Suprapubic skin (tissue), 4 donors: ENCODE results near the gene PLCB1. TPM values are rescaled to one million over a fixed set of nuclear protein-coding genes. Genes with fewer than 3 reads are reported as not detected.

Experiments
- DNase-seq, 2 donors: peaks; one replicate each; pipeline ENCODE4 v3.0.0-alpha.2; 2019; ENCODE audit warnings: low spot score in 2 of 2
- H3K27ac ChIP-seq: fragments of 200-600 bp; sonication (generic); one replicate; pipeline ENCODE4 v1.5.1; 2019
- H3K27me3 ChIP-seq: fragments of 200-600 bp; sonication (generic); one replicate; pipeline ENCODE4 v1.5.1; 2019
- H3K36me3 ChIP-seq: fragments of 200-600 bp; sonication (generic); one replicate; pipeline ENCODE4 v1.5.1; 2019
- H3K4me1 ChIP-seq: fragments of 200-600 bp; sonication (generic); one replicate; pipeline ENCODE4 v1.5.1; 2019
- H3K4me3 ChIP-seq: fragments of 200-600 bp; sonication (generic); one replicate; pipeline ENCODE4 v1.5.1; 2019; ENCODE audit warnings: mild to moderate bottlenecking
- H3K9me3 ChIP-seq: fragments of 200-600 bp; sonication (generic); one replicate; pipeline ENCODE4 v1.5.1; 2019
- CTCF ChIP-seq, 2 donors: fragments of 200-600 bp in 1 of 2; fragments of 450-650 bp in 1 of 2; sonication (generic) in 1 of 2; IDR thresholded peaks; one replicate each; pipeline ENCODE4 v1.5.1; 2016 to 2019; ENCODE audit warnings: antibody characterized with exemption in 2 of 2, mild to moderate bottlenecking in 1 of 2, moderate library complexity in 1 of 2
- EP300 ChIP-seq: sonication (generic); formaldehyde crosslinking; IDR thresholded peaks from one replicate; pipeline ENCODE4 v1.6.1; 2017; ENCODE audit warnings: antibody characterized with exemption
- POLR2A ChIP-seq, 2 donors: fragments of 450-650 bp; IDR thresholded peaks; one replicate each; pipeline ENCODE4 v1.6.1; 2017; ENCODE audit warnings: antibody characterized with exemption in 2 of 2, mild to moderate bottlenecking in 2 of 2, moderate library complexity in 2 of 2
- POLR2AphosphoS5 ChIP-seq, 3 donors: sonication (generic); formaldehyde crosslinking; IDR thresholded peaks; one replicate each; pipeline ENCODE4 v1.6.1; 2017; ENCODE audit warnings: antibody characterized with exemption in 3 of 3
- WGBS: methylation state at CpG from one replicate; pipeline ENCODE4 v1.1.5; 2018; 5-methylcytosine and 5-hydroxymethylcytosine counted together
- total RNA-seq, 4 donors: library from RNA; depleted of rRNA; stranded (reverse); fragments of >200 nt; gene quantifications; one replicate each; pipeline ENCODE4 v1.1.0, GENCODE V29; 2016

The PLCB1 gene
- total RNA-seq, 4 donors from 2014 or later: 3.9 to 15.6 (median 6.7) TPM

- no peak for DNase-seq
- no peaks in the 10 kb centered on the region for H3K4me1 ChIP-seq
- H3K9me3 ChIP-seq: no peaks in the 10 kb centered on the region
- WGBS: 98% methylated on average over 5 of the region's 5 CpGs
- H3K27ac ChIP-seq: no peak overlapping the region
- TF ChIP-seq POLR2AphosphoS5 (IDR thresholded peaks at IDR 0.05) (no peak), POLR2A (IDR thresholded peaks at IDR 0.05) (no peak), EP300 (no peak), CTCF (IDR thresholded peaks at IDR 0.05) (no peak)
- no peaks in the 10 kb centered on the region for H3K27me3 ChIP-seq
- no peaks in the 10 kb centered on the region for H3K36me3 ChIP-seq
- no peak overlapping the region for H3K4me3 ChIP-seq
Observed at GRCh38 chr20:8438748-8439147, 306.7 kb downstream of the PLCB1 start.

- Histone ChIP-seq H3K9me3 (no peaks in the 10 kb centered on the region), H3K27me3 (no peaks in the 10 kb centered on the region), H3K4me3 (no peak overlapping the region), H3K4me1 (no peaks in the 10 kb centered on the region), H3K36me3 (no peaks in the 10 kb centered on the region), H3K27ac (no peak overlapping the region)
- no peak for TF ChIP-seq POLR2AphosphoS5 (IDR thresholded peaks at IDR 0.05)
- TF ChIP-seq CTCF (IDR thresholded peaks at IDR 0.05): no peak
- TF ChIP-seq EP300: no peak
- TF ChIP-seq POLR2A (IDR thresholded peaks at IDR 0.05): no peak
- WGBS: 80% methylated on average over 2 of the region's 2 CpGs
- DNase-seq: no peak
Observed at GRCh38 chr20:8443464-8444072, 311.5 kb downstream of the PLCB1 start.

- 88% methylated on average over 3 of the region's 3 CpGs for whole genome bisulfite sequencing
- H3K4me1 ChIP-seq: no peaks in the 10 kb centered on the region
- H3K27ac ChIP-seq: no peak overlapping the region
- no peak for DNase-seq
- H3K36me3 ChIP-seq: no peaks in the 10 kb centered on the region
- H3K4me3 ChIP-seq: no peak overlapping the region
- TF ChIP-seq CTCF (IDR thresholded peaks at IDR 0.05) (no peak), POLR2A (IDR thresholded peaks at IDR 0.05) (no peak), POLR2AphosphoS5 (IDR thresholded peaks at IDR 0.05) (no peak), EP300 (no peak)
- H3K27me3 ChIP-seq: no peaks in the 10 kb centered on the region
- no peaks in the 10 kb centered on the region for H3K9me3 ChIP-seq
Observed at GRCh38 chr20:8447262-8448120, 315.4 kb downstream of the PLCB1 start.

GRCh38 chr20:8449123-8449522, 317.1 kb downstream of the PLCB1 start:
- no peaks in the 10 kb centered on the region for H3K9me3 ChIP-seq
- H3K36me3 ChIP-seq: no peaks in the 10 kb centered on the region
- WGBS: 79% methylated on average over 5 of the region's 5 CpGs
- no peak overlapping the region for H3K4me3 ChIP-seq
- no peaks in the 10 kb centered on the region for H3K27me3 ChIP-seq
- TF ChIP-seq EP300 (no peak), CTCF (IDR thresholded peaks at IDR 0.05) (no peak), POLR2AphosphoS5 (IDR thresholded peaks at IDR 0.05) (no peak), POLR2A (IDR thresholded peaks at IDR 0.05) (no peak)
- DNase-seq: no peak
- no peak overlapping the region for H3K27ac ChIP-seq
- no peaks in the 10 kb centered on the region for H3K4me1 ChIP-seq

GRCh38 chr20:8454137-8454712, 322.2 kb downstream of the PLCB1 start:
- Histone ChIP-seq H3K4me3 (no peak overlapping the region), H3K36me3 (no peaks in the 10 kb centered on the region), H3K4me1 (no peaks in the 10 kb centered on the region), H3K27ac (no peak overlapping the region), H3K27me3 (no peaks in the 10 kb centered on the region), H3K9me3 (no peaks in the 10 kb centered on the region)
- no peak for DNase-seq
- 46% methylated on average over 6 of the region's 6 CpGs for WGBS
- TF ChIP-seq EP300 (no peak), POLR2AphosphoS5 (IDR thresholded peaks at IDR 0.05) (no peak), CTCF (IDR thresholded peaks at IDR 0.05) (no peak), POLR2A (IDR thresholded peaks at IDR 0.05) (no peak)
